ENCODE results near the gene DRD3. TPM values are rescaled to one million over a fixed set of nuclear protein-coding genes. Genes with fewer than 3 reads are reported as not detected.

Gene DRD3
- total RNA-seq, 1 experiment from 2014 or later: 0.17 TPM

GRCh38 chr3:114221881-114222264 lies 43.0 kb upstream of the DRD3 start (continued):
- TF ChIP-seq PREB (CRISPR knock-in tag; IDR thresholded peaks at IDR 0.05; ENCODE audit: borderline replicate concordance) (no peak), STAT6 (CRISPR knock-in tag; conservative IDR thresholded peaks at IDR 0.05; ENCODE audit: low read depth) (no peak), NFATC4 (CRISPR knock-in tag; IDR thresholded peaks at IDR 0.05) (no peak), ZNF121 (CRISPR knock-in tag; IDR thresholded peaks at IDR 0.05) (no peak), ETV6 (CRISPR knock-in tag; IDR thresholded peaks at IDR 0.05) (no peak), ZNF232 (CRISPR knock-in tag; IDR thresholded peaks at IDR 0.05) (no peak), AFF4 (CRISPR knock-in tag; IDR thresholded peaks at IDR 0.05; ENCODE audit: borderline replicate concordance) (no peak), JAZF1 (CRISPR knock-in tag; IDR thresholded peaks at IDR 0.05) (no peak)
- TF ChIP-seq, protein P1, sequence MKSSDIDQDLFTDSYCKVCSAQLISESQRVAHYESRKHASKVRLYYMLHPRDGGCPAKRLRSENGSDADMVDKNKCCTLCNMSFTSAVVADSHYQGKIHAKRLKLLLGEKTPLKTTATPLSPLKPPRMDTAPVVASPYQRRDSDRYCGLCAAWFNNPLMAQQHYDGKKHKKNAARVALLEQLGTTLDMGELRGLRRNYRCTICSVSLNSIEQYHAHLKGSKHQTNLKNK (CRISPR knock-in tag; IDR thresholded peaks at IDR 0.05): no peak

GRCh38 chr3:114221165-114221880 lies 42.5 kb upstream of the DRD3 start:
- peaks cover 22% of the 10 kb centered on the region for H3K36me3 Mint-ChIP-seq
- no peak for DNase-seq (ENCODE audit: low spot score)
- H3K9me3 Mint-ChIP-seq: peaks cover 26% of the 10 kb centered on the region
- H3K27ac Mint-ChIP-seq: no peak overlapping the region
- CTCF ChIA-PET: interaction anchor here (1.3 kb wide), 1 partner anchor 8 kb away, joined by 4 read pairs; no protein-coding TSS in a partner anchor
- H3K27me3 Mint-ChIP-seq (ENCODE audit: low read depth): peaks cover 2% of the 10 kb centered on the region
- POLR2A ChIA-PET: no interaction called here
- ATAC-seq: no peak
- peaks cover 9% of the 10 kb centered on the region for H3K4me1 Mint-ChIP-seq
- no peak overlapping the region for H3K4me3 Mint-ChIP-seq
- no peak for TF ChIP-seq ZBTB21 (CRISPR knock-in tag; IDR thresholded peaks at IDR 0.05; ENCODE audit: borderline replicate concordance)
- no peak for TF ChIP-seq RORB (CRISPR knock-in tag; IDR thresholded peaks at IDR 0.05)
- TF ChIP-seq CTCF (IDR thresholded peaks at IDR 0.05): no peak
- no peak for TF ChIP-seq CBFB (CRISPR knock-in tag; IDR thresholded peaks at IDR 0.05; ENCODE audit: low read depth)
- TF ChIP-seq, protein P2, sequence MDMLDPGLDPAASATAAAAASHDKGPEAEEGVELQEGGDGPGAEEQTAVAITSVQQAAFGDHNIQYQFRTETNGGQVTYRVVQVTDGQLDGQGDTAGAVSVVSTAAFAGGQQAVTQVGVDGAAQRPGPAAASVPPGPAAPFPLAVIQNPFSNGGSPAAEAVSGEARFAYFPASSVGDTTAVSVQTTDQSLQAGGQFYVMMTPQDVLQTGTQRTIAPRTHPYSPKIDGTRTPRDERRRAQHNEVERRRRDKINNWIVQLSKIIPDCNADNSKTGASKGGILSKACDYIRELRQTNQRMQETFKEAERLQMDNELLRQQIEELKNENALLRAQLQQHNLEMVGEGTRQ (CRISPR knock-in tag; IDR thresholded peaks at IDR 0.05): no peak
- TF ChIP-seq CREM (CRISPR knock-in tag; IDR thresholded peaks at IDR 0.05): no peak
- TF ChIP-seq NFYB (CRISPR knock-in tag; conservative IDR thresholded peaks at IDR 0.05; ENCODE audit: low read depth): no peak
- no peak for TF ChIP-seq NR2C2 (CRISPR knock-in tag; IDR thresholded peaks at IDR 0.05)
- TF ChIP-seq JUN (CRISPR knock-in tag; IDR thresholded peaks at IDR 0.05): no peak
- TF ChIP-seq, protein P3, sequence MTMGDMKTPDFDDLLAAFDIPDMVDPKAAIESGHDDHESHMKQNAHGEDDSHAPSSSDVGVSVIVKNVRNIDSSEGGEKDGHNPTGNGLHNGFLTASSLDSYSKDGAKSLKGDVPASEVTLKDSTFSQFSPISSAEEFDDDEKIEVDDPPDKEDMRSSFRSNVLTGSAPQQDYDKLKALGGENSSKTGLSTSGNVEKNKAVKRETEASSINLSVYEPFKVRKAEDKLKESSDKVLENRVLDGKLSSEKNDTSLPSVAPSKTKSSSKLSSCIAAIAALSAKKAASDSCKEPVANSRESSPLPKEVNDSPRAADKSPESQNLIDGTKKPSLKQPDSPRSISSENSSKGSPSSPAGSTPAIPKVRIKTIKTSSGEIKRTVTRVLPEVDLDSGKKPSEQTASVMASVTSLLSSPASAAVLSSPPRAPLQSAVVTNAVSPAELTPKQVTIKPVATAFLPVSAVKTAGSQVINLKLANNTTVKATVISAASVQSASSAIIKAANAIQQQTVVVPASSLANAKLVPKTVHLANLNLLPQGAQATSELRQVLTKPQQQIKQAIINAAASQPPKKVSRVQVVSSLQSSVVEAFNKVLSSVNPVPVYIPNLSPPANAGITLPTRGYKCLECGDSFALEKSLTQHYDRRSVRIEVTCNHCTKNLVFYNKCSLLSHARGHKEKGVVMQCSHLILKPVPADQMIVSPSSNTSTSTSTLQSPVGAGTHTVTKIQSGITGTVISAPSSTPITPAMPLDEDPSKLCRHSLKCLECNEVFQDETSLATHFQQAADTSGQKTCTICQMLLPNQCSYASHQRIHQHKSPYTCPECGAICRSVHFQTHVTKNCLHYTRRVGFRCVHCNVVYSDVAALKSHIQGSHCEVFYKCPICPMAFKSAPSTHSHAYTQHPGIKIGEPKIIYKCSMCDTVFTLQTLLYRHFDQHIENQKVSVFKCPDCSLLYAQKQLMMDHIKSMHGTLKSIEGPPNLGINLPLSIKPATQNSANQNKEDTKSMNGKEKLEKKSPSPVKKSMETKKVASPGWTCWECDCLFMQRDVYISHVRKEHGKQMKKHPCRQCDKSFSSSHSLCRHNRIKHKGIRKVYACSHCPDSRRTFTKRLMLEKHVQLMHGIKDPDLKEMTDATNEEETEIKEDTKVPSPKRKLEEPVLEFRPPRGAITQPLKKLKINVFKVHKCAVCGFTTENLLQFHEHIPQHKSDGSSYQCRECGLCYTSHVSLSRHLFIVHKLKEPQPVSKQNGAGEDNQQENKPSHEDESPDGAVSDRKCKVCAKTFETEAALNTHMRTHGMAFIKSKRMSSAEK (CRISPR knock-in tag; IDR thresholded peaks at IDR 0.05; ENCODE audit: borderline replicate concordance): no peak
